Measurements from ENCODE around the gene SIPA1L3. TPM values are rescaled to one million over a fixed set of nuclear protein-coding genes. Genes with fewer than 3 reads are reported as not detected.

SIPA1L3 gene
- total and polyA plus RNA-seq, 2 of the 13 experiments (the other 11 are each of a cell fraction or from before 2014, with no cell fraction given): 5.5 to 7.7 TPM

DNA sequence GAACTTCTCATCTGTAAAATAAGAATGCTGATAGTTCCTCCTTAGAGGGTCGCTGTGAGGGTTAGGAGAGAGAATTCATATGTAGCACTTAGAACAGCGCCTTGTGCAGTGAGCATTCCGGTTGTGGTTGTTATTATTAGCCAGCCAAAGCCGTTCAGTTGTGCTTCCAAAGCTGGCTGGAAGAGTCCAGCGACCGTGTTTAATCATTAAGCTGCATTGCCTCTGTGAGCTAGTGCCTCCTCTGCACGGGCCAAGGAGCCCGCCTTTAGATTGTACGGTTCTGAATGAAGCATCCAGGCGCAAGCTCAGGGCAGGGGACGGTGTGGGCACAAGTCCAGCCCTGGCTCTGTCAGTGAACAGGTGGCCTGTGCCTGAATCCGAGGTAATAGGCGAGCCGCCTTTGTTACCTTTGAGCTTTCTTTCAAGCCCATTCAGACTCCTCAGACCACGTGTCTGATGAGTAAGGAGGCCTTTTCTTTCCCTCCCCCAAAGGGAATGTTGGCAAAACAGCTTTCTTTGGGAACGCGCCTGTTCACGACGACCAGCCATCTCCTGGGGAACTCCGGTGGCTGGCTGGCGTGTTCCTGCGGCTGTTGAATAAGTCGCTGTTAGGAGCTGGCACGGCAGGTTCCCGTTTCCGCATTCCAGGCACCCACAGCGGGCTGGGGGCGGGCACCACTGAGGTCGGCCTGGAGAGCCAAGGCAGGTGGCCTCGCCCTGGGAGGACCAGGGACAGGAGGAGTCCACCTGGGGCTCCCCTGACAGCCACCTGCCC, 25.1 kb downstream of the SIPA1L3 start (continued):
- no peak for TF ChIP-seq MEF2D (CRISPR knock-in tag; IDR thresholded peaks at IDR 0.05)
- TF ChIP-seq MTA1 (CRISPR knock-in tag; IDR thresholded peaks at IDR 0.05; ENCODE audit: borderline replicate concordance): peak; percentile 45; the same call in 1 of the 2 replicates
- peak; percentile 57; the same call in 1 of the 2 replicates for TF ChIP-seq DMAP1 (CRISPR knock-in tag; IDR thresholded peaks at IDR 0.05)
- TF ChIP-seq POLR2AphosphoS2 (IDR thresholded peaks at IDR 0.05; ENCODE audit: low read depth, low read length): 0 out of 2 replicates have a peak, but pooled peaks have one; percentile 41
- TF ChIP-seq HDAC2 (CRISPR knock-in tag; IDR thresholded peaks at IDR 0.05): peak; percentile 71
- TF ChIP-seq, protein P1, sequence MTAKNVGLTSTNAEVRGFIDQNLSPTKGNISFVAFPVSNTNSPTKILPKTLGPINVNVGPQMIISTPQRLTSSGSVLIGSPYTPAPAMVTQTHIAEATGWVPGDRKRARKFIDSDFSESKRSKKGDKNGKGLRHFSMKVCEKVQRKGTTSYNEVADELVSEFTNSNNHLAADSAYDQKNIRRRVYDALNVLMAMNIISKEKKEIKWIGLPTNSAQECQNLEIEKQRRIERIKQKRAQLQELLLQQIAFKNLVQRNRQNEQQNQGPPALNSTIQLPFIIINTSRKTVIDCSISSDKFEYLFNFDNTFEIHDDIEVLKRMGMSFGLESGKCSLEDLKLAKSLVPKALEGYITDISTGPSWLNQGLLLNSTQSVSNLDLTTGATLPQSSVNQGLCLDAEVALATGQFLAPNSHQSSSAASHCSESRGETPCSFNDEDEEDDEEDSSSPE (CRISPR knock-in tag; IDR thresholded peaks at IDR 0.05): peak; percentile 42; the same call in 1 of the 2 replicates
- TF ChIP-seq SIX4 (CRISPR knock-in tag; IDR thresholded peaks at IDR 0.05): no peak
- peak; percentile 60; the same call in 1 of the 2 replicates for TF ChIP-seq ZMYM3 (CRISPR knock-in tag; IDR thresholded peaks at IDR 0.05)
- peak; percentile 30 for TF ChIP-seq AGO2 (optimal IDR thresholded peaks at IDR 0.05; ENCODE audit: low read depth, low read length)
- TF ChIP-seq, protein P2, sequence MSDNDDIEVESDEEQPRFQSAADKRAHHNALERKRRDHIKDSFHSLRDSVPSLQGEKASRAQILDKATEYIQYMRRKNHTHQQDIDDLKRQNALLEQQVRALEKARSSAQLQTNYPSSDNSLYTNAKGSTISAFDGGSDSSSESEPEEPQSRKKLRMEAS (IDR thresholded peaks at IDR 0.05): peak; percentile 68; the same call in 1 of the 2 replicates
- no peak for TF ChIP-seq PAX8 (CRISPR knock-in tag; IDR thresholded peaks at IDR 0.05; ENCODE audit: borderline replicate concordance)
- TF ChIP-seq ZNF572 (CRISPR knock-in tag; IDR thresholded peaks at IDR 0.05): peak; percentile 26; the same call in 1 of the 2 replicates
- TF ChIP-seq, protein P3, sequence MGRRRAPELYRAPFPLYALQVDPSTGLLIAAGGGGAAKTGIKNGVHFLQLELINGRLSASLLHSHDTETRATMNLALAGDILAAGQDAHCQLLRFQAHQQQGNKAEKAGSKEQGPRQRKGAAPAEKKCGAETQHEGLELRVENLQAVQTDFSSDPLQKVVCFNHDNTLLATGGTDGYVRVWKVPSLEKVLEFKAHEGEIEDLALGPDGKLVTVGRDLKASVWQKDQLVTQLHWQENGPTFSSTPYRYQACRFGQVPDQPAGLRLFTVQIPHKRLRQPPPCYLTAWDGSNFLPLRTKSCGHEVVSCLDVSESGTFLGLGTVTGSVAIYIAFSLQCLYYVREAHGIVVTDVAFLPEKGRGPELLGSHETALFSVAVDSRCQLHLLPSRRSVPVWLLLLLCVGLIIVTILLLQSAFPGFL (CRISPR knock-in tag; IDR thresholded peaks at IDR 0.05): no peak
- TF ChIP-seq ZNF563 (CRISPR knock-in tag; IDR thresholded peaks at IDR 0.05): no peak
- TF ChIP-seq, protein P4, sequence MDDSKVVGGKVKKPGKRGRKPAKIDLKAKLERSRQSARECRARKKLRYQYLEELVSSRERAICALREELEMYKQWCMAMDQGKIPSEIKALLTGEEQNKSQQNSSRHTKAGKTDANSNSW (CRISPR knock-in tag; IDR thresholded peaks at IDR 0.05; ENCODE audit: borderline replicate concordance): no peak
- TF ChIP-seq ISL2 (CRISPR knock-in tag; IDR thresholded peaks at IDR 0.05): 0 out of 2 replicates have a peak, but pooled peaks have one; percentile 15
- 0 out of 2 replicates have a peak, but pooled peaks have one; percentile 16 for TF ChIP-seq ZNF331 (CRISPR knock-in tag; IDR thresholded peaks at IDR 0.05)
- peak; percentile 95 for TF ChIP-seq ELF4 (CRISPR knock-in tag; IDR thresholded peaks at IDR 0.05; ENCODE audit: borderline replicate concordance)
- TF ChIP-seq, protein P5, sequence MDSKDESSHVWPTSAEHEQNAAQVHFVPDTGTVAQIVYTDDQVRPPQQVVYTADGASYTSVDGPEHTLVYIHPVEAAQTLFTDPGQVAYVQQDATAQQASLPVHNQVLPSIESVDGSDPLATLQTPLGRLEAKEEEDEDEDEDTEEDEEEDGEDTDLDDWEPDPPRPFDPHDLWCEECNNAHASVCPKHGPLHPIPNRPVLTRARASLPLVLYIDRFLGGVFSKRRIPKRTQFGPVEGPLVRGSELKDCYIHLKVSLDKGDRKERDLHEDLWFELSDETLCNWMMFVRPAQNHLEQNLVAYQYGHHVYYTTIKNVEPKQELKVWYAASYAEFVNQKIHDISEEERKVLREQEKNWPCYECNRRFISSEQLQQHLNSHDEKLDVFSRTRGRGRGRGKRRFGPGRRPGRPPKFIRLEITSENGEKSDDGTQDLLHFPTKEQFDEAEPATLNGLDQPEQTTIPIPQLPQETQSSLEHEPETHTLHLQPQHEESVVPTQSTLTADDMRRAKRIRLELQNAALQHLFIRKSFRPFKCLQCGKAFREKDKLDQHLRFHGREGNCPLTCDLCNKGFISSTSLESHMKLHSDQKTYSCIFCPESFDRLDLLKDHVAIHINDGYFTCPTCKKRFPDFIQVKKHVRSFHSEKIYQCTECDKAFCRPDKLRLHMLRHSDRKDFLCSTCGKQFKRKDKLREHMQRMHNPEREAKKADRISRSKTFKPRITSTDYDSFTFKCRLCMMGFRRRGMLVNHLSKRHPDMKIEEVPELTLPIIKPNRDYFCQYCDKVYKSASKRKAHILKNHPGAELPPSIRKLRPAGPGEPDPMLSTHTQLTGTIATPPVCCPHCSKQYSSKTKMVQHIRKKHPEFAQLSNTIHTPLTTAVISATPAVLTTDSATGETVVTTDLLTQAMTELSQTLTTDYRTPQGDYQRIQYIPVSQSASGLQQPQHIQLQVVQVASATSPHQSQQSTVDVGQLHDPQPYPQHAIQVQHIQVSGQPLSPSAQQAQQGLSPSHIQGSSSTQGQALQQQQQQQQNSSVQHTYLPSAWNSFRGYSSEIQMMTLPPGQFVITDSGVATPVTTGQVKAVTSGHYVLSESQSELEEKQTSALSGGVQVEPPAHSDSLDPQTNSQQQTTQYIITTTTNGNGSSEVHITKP (CRISPR knock-in tag; IDR thresholded peaks at IDR 0.05; ENCODE audit: low read depth): no peak
- TF ChIP-seq ZNF558 (CRISPR knock-in tag; IDR thresholded peaks at IDR 0.05; ENCODE audit: borderline replicate concordance): 0 out of 2 replicates have a peak, but pooled peaks have one; percentile 54
- no peak for TF ChIP-seq ZZZ3 (CRISPR knock-in tag; IDR thresholded peaks at IDR 0.05; ENCODE audit: borderline replicate concordance)
- no peak for TF ChIP-seq MIER2 (CRISPR knock-in tag; IDR thresholded peaks at IDR 0.05)
- no peak for TF ChIP-seq CBX2 (IDR thresholded peaks at IDR 0.05; ENCODE audit: low read depth, low read length)
- TF ChIP-seq CBX2 (CRISPR knock-in tag; IDR thresholded peaks at IDR 0.05; ENCODE audit: low read depth): no peak
- no peak for TF ChIP-seq CBX5 (CRISPR knock-in tag; IDR thresholded peaks at IDR 0.05; ENCODE audit: borderline replicate concordance)
